ENCODE measurements around the gene GPR132. TPM values are rescaled to one million over a fixed set of nuclear protein-coding genes. Genes with fewer than 3 reads are reported as not detected.

GPR132 gene
- total RNA-seq, 2 experiments from 2014 or later: 15.1 to 16.4 TPM

GRCh38 chr14:105072381-105072861, 7.2 kb upstream of the GPR132 start:
- peak overlapping the region; percentile 20 for H3K27ac Mint-ChIP-seq
- peaks cover 54% of the 10 kb centered on the region for H3K4me1 Mint-ChIP-seq (ENCODE audit: low read depth)
- POLR2A ChIA-PET: interaction anchor here (0.7 to 4.6 kb wide), 4 partner anchors 7 to 21 kb away, joined by 3 to 32 read pairs (median 18); partner anchors contain the start of gene GPR132
- H3K9me3 Mint-ChIP-seq: no peaks in the 10 kb centered on the region
- CTCF ChIA-PET: interaction anchor here (2.3 to 6.5 kb wide), 3 partner anchors 15 to 28 kb away, joined by 10 to 39 read pairs (median 31); no protein-coding TSS in a partner anchor
- no peaks in the 10 kb centered on the region for H3K36me3 Mint-ChIP-seq (ENCODE audit: low read depth)
- DNase-seq: no peak
- no peak for ATAC-seq
- no peak for TF ChIP-seq CTCF (IDR thresholded peaks at IDR 0.05)
- intact Hi-C loops (cut with micrococcal nuclease): no loop called here
- no peak overlapping the region for H3K4me3 Mint-ChIP-seq
- H3K27me3 Mint-ChIP-seq: no peaks in the 10 kb centered on the region

GRCh38 chr14:105071942-105072341, 6.7 kb upstream of the GPR132 start:
- intact Hi-C loops (cut with micrococcal nuclease): no loop called here
- H3K9me3 Mint-ChIP-seq: no peaks in the 10 kb centered on the region
- no peak for ATAC-seq
- H3K4me3 Mint-ChIP-seq: no peak overlapping the region
- H3K27me3 Mint-ChIP-seq: no peaks in the 10 kb centered on the region
- H3K4me1 Mint-ChIP-seq (ENCODE audit: low read depth): peaks cover 54% of the 10 kb centered on the region
- DNase-seq: no peak
- H3K27ac Mint-ChIP-seq: peak overlapping the region; percentile 20
- CTCF ChIA-PET: interaction anchor here (2.3 to 6.5 kb wide), 3 partner anchors 15 to 27 kb away, joined by 10 to 39 read pairs (median 31); no protein-coding TSS in a partner anchor
- POLR2A ChIA-PET: interaction anchor here (1.9 to 4.3 kb wide), 3 partner anchors 11 to 15 kb away, joined by 10 to 32 read pairs (median 21); no protein-coding TSS in a partner anchor
- no peaks in the 10 kb centered on the region for H3K36me3 Mint-ChIP-seq (ENCODE audit: low read depth)
- no peak for TF ChIP-seq CTCF (IDR thresholded peaks at IDR 0.05)

GRCh38 chr14:105071326-105071725, 6.1 kb upstream of the GPR132 start:
- H3K9me3 Mint-ChIP-seq: no peaks in the 10 kb centered on the region
- no peak overlapping the region for H3K4me3 Mint-ChIP-seq
- DNase-seq: no peak
- peaks cover 54% of the 10 kb centered on the region for H3K4me1 Mint-ChIP-seq (ENCODE audit: low read depth)
- TF ChIP-seq CTCF (IDR thresholded peaks at IDR 0.05): no peak
- intact Hi-C loops (cut with micrococcal nuclease): no loop called here
- no peak overlapping the region for H3K27ac Mint-ChIP-seq
- no peak for ATAC-seq
- CTCF ChIA-PET: interaction anchor here (1.2 to 6.5 kb wide), 4 partner anchors 16 to 95 kb away, joined by 3 to 39 read pairs (median 20); no protein-coding TSS in a partner anchor
- no peaks in the 10 kb centered on the region for H3K36me3 Mint-ChIP-seq (ENCODE audit: low read depth)
- H3K27me3 Mint-ChIP-seq: no peaks in the 10 kb centered on the region
- POLR2A ChIA-PET: interaction anchor here (1.9 to 3.0 kb wide), 2 partner anchors 11 to 16 kb away, joined by 10 to 21 read pairs; no protein-coding TSS in a partner anchor

- DNase-seq (peak; percentile 72), ATAC-seq (peak; percentile 34)
- Mint-ChIP-seq H3K27ac (peak overlapping the region; percentile 82), H3K4me1 (ENCODE audit: low read depth) (peaks cover 55% of the 10 kb centered on the region), H3K9me3 (no peaks in the 10 kb centered on the region), H3K27me3 (no peaks in the 10 kb centered on the region), H3K4me3 (no peak overlapping the region), H3K36me3 (ENCODE audit: low read depth) (no peaks in the 10 kb centered on the region)
- CTCF ChIA-PET: interaction anchor here (0.8 to 6.5 kb wide), 5 partner anchors 13 to 95 kb away, joined by 3 to 39 read pairs (median 10); no protein-coding TSS in a partner anchor
- intact Hi-C loops (cut with micrococcal nuclease): no loop called here
- no peak for TF ChIP-seq CTCF (IDR thresholded peaks at IDR 0.05)
- POLR2A ChIA-PET: interaction anchor here (1.0 to 3.0 kb wide), 2 partner anchors 10 to 230 kb away, joined by 3 to 21 read pairs; partner anchors contain the start of gene BRF1
Measured at GRCh38 chr14:105070760-105071137, 5.5 kb upstream of the GPR132 start.
